Tongue (tissue), 2 donors: ENCODE results near the gene WDR91. TPM values are rescaled to one million over a fixed set of nuclear protein-coding genes. Genes with fewer than 3 reads are reported as not detected.

Source experiments
- DNase-seq: peaks from one replicate; pipeline ENCODE4 v3.0.0-alpha.2; 2015
- total RNA-seq: library from RNA; depleted of rRNA; stranded (reverse); fragments of >200 nt; gene quantifications from one replicate; pipeline ENCODE4 v1.2.3, GENCODE V29; 2014

Gene WDR91
- total RNA-seq, 1 donor from 2014 or later = 18.9 TPM

DNA sequence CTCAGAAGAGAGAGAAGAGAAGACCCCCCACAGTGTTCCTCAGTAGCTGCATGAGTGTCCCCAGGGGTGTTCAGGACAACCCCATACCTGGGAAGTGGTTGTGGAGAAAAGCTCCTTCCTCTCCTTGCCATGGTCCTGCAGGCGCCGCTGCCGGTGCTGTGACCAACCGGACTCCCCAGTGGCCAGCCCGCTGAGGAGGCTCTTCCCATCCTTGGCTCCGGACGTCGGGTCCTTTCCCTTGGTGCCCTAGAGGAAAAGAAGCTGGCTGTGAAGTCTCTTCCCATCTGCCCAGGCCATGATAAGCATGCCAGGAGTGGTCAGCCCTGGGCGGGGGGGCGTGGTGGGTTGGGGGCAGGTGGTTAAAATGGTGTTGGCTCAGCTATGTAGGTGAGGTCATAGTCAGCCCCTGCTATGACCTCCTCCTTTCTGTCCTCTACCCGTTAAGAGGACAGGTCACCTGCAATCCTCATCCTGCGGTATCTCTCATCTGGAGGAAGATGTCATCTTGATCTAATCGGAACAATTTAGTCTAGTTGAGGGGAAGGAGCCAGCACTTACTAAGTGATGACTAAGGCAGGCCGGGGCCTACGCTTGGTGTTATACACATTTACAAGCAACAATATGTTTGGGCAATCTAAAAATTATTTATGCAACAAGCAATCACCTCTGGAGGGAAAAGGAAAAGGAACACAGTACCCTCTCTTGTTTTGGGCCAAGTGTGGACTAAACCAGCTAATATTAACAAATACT lies 13.2 kb downstream of the WDR91 start:
- no peak for DNase-seq

DNA sequence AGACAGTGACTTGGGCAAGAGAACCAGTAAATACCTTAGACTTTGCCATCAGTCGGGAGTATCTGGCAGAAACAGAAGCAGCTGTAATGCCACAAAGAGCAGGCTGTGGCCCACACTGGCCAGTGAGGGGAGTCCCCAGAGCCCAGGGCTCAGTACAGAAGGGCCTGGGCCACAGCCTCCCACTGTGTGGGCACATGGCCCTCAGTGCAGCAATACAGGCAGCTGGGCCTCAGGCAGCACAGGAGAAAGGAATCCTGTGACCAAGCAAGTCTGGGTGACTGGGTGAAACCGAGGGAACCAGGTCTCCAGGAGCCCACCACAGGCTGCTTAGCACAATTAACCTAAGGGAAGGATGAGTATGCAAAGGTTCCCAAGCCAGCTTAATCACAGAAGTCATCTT lies 14.0 kb downstream of the WDR91 start:
- no peak for DNase-seq

DNA sequence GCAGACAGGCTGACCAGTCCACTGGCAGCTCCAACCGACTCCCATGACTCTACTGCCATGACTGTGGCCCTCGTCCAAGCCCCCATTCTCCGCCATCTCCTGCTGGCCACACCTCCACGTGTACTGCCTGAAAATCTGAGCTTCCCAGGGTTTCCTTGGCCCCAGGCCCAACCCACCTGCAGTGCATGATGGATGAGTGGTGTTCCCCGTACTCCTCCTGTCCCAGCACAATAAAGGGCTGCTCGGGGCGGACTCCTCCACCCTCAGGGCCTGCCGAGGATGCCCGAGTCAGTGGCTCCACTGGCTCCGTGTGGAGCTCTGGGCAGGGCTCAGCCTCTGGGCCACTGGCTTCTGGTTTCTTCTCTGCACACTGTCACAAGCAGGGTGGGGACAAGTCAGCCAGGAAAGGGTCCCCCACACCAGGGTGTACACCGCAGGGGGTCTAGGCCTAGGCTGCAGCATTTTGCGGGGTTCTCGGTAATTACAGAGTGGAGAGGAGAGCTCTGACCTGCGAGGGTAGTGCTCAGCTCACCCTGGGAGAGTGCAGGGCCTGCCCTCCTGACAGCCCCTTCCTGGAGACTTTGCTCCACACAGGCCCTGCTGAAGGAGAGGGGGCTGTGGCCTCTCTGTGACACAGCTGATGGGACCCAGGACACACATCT lies 15.2 kb downstream of the WDR91 start:
- DNase-seq = no peak

DNA sequence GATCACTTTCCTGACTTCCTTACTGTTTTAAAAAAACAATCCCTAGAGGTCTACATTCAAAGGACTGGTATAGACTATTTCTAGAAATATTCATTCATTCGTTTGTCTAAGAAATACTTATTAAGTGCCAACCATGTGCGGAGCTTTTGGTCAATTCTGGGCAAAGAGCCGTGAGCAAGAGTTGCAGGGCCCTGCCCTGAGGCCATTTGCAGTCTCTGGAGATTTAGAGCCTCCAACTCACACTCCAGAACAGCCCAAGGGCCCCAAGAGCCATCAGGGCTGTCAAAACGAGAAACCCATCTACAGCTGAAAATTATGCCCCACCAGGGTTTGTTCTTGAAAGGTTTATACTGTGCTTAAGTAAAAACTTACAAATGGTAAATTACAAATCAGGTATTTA lies 16.2 kb downstream of the WDR91 start:
- no peak for DNase-seq

DNA sequence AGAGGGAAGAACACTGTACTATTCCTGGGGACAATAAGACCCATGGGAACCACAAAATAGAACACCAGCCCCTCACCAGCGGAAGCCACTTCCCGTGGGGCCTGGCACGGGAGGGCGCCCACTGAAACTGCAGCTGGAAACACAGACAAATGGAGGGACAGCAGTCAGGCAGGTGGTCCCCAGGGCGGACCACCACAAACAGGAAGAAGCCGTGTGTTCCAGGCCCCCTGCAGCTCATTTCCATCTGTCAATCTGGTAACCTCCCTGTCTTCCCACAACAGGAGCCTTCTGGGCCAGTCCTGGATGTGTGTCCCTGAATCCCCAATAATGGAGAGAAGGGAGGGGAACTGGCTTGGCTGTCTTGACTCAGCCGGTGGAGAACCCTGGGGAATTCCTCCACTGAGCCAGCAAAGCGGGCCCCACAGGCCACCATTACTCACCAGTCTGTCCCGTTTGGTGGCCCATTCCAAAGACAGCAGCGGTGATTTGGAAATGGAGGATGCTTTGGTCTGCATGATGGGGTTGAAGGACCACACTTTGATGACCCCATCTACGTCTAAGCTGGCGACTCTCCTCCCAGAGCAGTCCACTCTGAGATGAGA lies 16.7 kb downstream of the WDR91 start:
- DNase-seq = no peak

DNA sequence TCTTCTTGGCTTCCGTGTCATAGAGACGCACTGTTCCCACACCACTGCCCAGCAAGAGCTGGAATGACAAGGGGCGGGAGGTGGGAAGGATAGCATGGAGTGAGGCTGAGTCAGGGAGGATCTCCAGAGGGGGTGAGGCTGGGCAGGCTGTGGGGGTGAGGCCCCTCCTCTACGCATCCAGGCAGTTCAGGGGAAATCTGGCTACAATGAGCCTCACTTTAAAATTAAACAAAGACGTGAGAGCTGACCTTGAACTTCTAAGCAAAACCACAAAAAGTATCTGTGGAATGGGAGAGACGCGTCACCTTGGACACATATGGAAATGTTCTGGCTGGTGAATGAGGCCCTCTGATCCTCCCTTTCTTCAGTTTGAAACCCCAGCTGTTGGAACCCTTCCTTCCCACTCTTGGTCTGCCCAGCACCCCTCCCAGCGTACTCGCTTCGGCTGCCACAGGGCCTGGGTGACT lies 17.7 kb downstream of the WDR91 start:
- DNase-seq = peak; percentile 47

DNA sequence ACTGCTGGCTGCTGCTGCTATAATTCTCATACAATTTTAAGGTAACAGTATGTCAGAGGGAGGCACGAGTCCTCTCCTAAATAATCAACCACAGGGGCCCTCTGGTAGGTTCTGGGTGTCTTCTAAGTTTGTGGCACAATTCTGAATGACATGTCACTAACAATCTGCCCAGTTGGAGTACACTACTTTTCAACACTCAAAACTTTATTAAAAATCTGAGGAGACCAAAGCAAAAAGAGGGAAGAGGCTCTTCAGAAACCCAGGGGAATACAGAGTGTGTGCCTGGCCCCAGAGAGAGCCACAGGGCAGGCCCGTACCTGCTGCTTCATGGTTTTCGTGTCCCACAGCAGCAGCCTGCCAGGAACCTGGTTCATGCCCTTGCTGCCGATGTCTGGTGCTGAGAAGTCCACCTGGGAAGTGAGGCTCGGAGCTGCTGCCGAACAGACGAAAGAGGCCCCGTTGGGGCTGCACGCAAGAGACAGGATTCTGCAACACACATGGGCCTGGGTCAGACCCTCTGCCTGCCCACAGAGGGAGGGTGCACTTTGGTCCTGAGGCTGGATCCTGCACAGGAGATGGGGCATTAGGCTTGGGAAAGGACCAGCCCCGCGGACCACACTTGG lies 18.3 kb downstream of the WDR91 start:
- no peak for DNase-seq

DNA sequence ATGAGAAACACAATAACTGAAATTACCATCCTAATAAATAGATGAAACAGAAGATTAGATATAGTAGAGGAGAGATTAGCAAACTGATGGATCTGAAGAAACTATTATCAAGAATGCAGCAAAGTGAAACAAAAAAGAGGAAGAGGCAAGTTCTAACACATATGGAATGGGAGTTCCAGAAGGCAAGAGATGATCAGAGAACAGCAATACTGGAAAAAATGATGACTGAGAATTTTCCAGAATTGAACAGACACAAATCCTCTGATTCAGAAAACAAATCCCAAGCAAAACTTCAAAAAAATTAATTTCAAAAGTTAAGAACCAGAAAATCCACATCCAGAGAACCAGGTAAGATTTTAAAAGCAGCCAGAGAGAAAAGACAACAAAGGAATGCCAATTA lies 20.6 kb downstream of the WDR91 start:
- DNase-seq = no peak

DNA sequence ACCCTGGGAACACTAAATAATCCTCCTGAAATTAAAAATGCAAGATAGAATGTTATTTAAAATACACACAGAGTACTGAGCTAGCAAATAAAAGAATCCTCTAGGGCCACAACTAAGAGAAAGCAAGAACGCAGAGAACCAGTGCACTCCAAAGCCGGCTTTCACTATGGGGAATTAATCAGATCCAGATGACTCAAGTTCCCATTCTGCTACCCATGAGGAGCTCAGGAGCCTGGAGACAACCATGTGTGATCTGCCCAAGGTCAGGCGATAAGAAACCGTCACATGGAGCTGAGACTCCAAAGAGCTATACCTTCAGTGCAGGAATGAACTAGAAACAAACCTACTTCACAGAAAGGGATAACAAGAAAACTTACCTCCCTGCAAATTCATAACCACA lies 21.4 kb downstream of the WDR91 start:
- no peak for DNase-seq

DNA sequence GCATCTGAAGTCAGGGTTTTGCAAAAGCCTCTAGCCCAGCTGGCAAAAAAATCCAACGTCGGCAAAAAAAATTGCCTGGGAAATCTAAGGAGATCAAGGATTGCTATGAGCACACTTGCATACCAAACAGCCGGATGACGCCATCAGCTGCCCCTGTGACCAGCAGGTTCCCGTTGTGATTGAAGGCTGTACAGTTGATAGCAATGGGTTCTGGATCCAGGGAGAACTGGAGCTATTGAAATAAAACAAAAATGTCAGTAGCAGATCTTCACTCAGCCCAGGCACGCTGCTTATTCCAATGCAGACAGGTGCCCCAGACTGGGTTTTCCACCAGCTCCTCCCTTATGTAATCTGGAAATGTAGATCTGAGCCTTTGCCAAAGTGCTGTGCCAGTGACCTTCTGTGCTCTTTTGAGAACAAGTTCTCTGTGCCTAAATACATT lies 22.1 kb downstream of the WDR91 start:
- no peak for DNase-seq

DNA sequence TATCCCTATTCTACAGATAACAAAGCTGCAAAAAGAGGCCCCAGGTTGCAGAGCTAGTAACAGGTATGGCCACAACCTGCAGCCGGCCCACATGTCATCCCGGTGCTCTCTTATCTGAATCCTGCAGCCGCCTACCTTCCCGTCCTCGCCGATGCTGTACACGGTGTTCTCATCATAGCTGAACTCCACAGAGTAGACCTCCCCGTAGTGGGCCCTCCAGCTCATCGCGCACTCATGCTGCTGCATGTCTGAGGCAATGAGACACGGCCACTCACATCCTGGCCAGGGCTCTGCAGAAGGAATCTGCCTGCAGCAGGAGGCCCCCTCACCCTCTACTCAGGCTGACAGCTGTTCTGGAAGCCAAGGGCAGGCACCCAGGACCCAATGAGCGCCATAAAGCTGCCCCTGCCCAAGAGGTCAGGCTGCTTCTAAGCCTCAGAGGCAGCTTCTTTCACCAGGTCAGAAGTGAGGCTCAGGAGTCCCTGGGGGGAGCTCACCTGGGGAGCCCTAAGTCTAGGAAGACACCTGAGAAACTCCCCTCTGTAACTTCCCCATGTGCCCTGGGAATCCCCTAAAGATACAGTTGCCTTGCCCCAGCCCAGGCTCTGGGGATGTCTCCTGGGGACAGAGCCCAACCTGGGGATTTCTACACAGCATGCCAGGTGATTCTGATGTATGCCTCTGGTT lies 22.9 kb downstream of the WDR91 start:
- DNase-seq = no peak

DNA sequence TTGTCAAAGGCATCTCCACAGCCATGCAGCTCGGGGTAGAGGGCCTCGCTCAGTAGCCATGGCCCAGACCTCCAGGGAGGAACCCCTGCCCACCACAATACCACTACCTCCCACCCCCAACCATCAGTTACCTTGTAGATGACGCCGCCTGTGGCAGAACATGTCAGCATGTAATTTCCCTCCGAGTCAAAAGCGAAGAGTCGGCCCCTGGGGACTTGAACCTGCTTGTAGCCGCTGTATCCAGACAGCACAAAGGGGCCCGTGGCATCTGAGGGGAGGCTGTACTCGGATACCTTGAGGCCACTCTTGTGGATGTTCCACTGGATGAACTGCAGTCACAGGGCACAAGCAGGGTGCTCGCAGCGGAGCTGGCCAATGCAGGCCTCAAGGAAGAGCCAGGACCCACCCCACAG lies 24.5 kb downstream of the WDR91 start:
- DNase-seq = no peak

DNA sequence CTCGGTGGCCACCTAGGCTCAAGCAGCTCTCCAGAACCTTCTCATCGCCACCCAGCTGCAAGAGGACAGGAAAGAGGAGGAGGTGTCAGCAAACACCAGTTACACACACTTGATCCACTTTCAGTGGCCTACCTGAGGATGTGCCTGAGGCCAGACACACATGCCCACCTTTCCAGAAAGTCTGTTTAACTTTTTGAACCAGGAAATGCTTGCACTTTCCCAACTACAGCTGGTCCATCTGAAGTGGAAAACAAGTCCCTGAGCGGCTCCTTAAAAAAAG lies 25.1 kb downstream of the WDR91 start:
- no peak for DNase-seq

DNA sequence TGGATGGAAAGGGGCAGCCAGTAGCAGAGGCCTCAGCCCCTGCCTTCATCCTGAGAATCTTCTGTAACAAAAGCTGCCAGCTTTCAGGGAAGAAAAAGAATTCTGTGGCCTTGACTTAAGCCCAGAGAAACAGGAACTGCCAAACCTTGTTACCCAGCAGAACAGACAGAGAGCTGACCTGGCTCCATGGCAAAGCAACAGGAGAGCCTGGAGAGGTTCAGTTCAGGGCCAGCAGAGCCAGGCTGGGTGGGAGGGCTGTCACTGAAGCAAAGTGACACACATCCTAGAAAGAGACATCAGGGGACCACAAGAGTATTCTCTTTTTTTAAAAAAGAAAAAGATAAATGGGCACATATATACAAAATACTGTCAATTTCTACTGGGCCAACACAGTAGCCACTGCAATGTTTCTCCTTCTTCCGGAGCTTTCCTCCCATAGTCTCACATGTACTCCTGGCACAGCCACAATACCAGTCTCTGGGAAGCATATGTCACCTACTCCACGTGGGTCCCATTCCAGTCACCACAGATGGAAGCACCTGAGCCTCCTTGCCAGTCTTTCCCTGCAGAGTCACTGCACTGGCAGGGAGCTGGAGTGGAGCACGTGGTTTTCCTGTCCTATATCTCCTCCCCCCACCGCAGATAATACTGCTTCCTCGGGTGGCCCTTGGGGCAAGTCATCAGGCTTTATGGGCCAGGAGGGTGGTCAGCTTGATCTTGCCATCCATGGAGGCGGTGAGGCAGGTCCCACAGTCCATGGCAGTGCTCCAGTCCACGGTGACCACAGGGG lies 25.7 kb downstream of the WDR91 start:
- DNase-seq = no peak

DNA sequence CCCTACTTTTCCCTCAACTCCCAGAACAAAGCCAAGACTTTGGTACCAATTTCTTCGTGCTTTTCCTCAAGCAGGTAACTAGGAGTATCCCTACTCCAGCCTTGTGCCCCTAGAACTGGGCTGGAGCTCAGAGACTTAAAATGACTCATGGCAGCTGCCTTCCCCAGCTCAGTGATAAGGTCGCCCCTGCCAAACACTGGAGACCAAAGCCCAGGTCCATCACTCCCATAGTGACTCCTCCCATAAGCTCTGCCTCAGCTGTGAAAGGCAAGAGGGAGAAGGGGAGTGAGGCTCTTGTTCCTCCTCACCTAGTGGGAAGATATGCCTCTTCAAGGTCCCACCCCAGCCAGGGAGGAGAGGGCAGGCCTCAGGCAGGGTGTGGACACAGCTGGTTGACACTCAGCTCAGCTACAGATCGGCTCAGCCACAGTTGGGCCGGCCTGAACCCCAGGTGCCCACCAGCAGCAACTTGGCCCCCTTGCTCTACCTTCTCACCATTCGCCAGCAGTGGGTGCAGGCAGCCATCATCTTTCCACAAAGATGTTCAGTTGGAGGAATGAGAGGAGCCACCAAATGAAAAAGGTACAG lies 27.0 kb downstream of the WDR91 start:
- DNase-seq = no peak

DNA sequence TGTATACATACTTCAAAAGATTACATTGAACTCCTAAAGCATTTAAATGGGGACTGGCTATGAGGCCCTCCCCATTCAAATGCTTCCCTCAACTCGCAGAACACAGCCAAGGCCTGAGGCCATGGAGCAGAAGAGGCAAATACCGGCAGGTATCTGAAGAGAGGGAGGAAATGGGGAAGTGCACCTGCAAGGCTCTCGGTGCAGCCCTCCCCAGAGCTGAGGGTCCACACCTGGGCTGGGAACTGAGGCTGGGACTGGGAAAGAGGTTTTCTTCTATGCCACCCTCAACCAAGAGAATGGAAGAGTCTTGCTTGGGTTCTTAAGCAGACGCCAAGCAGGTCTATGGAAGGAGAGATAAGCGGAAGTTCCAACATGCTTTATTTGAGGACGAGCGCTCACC lies 27.8 kb downstream of the WDR91 start:
- no peak for DNase-seq

DNA sequence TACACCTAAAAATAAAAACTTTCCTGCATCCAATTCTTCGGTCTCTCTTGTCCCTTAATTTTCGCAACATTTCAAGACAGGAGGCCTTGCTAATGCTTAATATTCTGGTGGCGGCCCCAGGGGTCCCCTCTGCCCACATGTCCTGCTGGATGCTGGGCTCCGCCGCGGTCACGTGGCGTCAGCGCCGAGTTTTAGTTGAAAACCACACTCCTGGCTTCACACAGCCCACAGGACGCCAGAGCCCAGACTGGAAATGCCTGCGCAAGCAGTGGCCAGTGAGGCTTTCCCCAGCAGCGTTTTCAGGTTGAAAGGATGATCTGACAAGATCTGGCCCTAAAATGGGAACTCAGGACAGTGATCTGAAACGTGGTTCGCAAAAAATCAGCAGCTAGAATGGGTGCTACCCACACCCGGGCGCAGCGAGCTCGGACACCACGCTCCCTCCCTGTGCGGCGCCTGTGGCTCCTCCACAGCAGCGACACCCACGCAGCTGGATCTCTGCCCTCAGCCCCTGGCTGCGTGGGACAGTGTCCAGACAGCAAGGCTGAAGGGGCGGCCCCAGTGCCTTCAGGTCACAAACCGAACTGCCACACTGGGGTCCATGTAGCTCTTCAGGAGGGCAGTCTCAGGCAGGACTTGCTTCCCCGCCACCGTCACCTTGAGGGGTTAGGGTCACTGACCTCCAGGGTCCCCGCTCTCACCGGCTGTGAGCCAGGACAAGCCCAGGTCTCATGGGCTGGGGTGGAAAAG lies 29.2 kb downstream of the WDR91 start:
- no peak for DNase-seq

DNA sequence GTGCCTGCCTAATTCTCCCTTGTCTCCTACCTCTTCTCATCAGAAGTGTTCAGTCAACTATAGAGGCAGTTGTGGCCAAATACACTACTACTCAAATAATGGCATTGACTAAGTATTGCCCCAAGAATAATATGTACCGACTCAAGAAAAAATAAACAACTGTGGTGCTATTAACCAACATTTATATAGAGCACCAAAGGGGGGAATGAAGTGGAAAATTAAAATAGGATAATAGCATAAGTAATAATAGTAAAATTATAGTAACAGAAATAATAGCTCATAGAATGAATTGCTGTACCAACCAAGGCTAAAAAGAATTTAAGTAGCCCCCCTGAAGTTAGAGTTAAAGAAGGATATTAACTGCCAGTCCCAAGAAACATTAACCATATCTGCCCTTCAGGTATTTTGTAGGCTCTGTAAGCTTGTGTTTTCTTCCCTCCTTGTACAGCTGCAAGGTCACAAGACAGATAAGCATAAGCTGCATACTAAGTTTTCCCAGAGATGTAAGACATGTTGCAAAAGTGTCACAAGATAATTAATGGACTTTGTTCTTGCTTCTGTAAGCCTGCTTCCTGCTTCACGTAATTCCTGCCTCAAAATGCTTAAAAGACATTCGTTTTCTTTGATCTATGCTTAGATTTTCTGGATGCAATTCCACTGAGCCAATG lies 29.9 kb downstream of the WDR91 start:
- DNase-seq = no peak

DNA sequence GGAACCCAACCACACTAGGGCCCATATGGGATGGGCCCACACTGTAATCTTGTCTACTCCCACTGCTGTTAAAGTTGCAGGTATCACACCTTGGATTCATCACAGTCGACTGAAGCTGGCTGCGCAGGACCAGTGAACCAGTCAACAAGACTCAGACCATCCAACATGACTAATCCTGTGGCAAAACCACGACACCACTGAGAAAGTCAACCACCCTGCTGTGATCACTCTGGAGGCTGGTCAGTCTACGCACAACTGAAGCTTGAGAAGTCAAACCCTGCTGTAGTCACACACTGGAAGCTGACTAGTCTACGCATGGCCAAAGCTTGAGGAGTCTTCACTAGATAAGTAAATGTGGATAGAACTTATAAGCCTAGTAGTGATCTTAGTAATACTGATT lies 31.2 kb downstream of the WDR91 start:
- DNase-seq = no peak

DNA sequence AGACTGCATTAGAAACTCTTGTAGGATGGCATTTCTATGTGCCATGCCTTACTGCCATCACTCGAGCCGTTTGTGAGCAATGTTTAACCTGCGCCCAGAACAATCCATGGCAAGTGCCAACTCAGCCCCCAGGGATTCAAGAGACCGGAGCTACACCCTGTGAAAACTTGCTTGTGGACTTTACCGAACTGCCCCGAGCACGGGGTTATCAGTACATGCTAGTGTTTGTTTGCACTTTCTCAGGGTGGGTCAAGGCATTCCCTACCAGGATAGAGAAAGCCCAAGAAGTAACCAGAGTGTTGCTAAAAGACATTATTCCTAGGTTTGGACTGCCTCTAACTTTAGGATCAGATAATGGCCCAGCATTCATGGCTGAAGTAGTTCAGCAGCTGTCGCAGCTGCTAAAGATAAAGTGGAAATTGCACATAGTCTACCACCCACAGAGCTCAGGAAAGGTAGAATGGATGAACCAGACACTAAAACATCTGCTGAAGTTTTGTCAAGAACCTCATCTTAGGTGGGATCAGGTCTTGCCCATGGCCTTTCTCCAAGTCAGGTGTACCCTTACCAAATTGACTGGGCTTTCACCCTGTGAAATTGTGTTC lies 31.9 kb downstream of the WDR91 start:
- DNase-seq = no peak
